IPS DF 6.9 (cell line): ENCODE data around the gene STAB2.

Source experiments
- DNase-seq: peaks from one replicate; pipeline ENCODE4 v3.0.0-alpha.2; 2013; ENCODE audit warnings: low read depth, low spot score
- H3K27ac ChIP-seq: one replicate; pipeline ENCODE4 v1.5.1; 2013; ENCODE audit warnings: low read length, control low read depth
- H3K27me3 ChIP-seq: 2 replicates; pipeline ENCODE4 v1.6.1; 2013; ENCODE audit warnings: mild to moderate bottlenecking, low read length; ENCODE audit not compliant: control insufficient read depth, insufficient read depth
- H3K36me3 ChIP-seq: 2 replicates; pipeline ENCODE4 v1.6.1; 2013; ENCODE audit warnings: low read length; ENCODE audit not compliant: control insufficient read depth, insufficient read depth
- H3K4me1 ChIP-seq: 2 replicates; pipeline ENCODE4 v1.6.1; 2013; ENCODE audit warnings: low read length; ENCODE audit not compliant: control insufficient read depth, insufficient read depth
- H3K4me3 ChIP-seq: 2 replicates; pipeline ENCODE4 v1.5.1; 2013; ENCODE audit warnings: mild to moderate bottlenecking, low read length
- H3K9me3 ChIP-seq: 2 replicates; pipeline ENCODE4 v1.6.1; 2013; ENCODE audit warnings: low read length, inconsistent platforms; ENCODE audit not compliant: control insufficient read depth, insufficient read depth
- WGBS: extraction: QIAGEN DNeasy Blood & Tissue Kit; methylation state at CpG from one replicate; pipeline ENCODE4 v1.1.7; 2013; ENCODE audit warnings: mixed read lengths, missing lambda C conversion rate; ENCODE audit not compliant: insufficient read length, insufficient coverage; 5-methylcytosine and 5-hydroxymethylcytosine counted together

The STAB2 gene

DNA sequence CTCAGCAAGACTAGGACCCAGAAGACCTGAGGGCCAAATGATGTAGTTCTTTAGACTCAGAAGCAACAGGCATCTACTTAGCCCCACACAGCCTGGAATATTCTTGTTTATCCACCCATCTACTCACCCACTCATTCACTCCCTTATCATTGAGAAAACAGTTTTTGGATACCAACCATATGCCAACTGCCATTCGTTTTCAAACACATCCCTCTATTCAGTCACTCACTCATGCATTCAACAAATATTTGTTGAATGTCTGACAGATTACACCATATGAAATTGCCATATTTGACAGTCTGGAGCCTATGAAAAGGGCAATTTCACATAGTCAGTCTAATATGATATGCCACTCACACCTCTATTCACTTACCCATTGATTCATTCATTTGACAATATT, 150.8 kb downstream of the STAB2 start:
- no peaks in the 10 kb centered on the region for H3K27me3 ChIP-seq
- H3K4me1 ChIP-seq = no peaks in the 10 kb centered on the region
- no peaks in the 10 kb centered on the region for H3K9me3 ChIP-seq
- DNase-seq = no peak
- H3K27ac ChIP-seq = no peak overlapping the region
- H3K36me3 ChIP-seq = no peaks in the 10 kb centered on the region
- no peak overlapping the region for H3K4me3 ChIP-seq
- no CpG with 5 or more reads among the region's 1 CpG for WGBS

DNA sequence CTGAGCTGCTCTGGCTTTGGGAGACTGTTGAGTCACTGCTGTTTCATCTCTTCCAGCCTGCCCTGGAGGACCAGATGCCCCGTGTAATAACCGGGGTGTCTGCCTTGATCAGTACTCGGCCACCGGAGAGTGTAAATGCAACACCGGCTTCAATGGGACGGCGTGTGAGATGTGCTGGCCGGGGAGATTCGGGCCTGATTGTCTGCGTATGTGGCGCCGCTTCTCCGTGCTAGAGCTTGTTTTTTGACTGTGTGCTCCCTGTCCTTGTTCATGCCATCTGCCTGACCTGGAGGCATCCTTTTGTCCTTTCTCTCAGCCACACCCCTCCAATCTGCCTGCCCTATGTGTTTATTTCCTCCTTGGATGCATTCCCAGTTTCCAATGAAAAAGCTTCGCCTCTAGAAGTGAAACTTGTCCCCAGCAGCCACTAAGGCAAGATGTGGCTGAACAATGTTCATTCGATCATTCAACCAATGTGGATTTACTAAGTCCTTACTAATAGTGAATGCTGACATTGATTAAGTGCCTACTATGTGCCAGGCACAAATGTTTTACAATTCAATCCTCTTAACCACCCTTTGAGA, 155.4 kb downstream of the STAB2 start:
- no peaks in the 10 kb centered on the region for H3K4me1 ChIP-seq
- no peak overlapping the region for H3K4me3 ChIP-seq
- WGBS = no CpG with 5 or more reads among the region's 15 CpGs
- H3K9me3 ChIP-seq = no peaks in the 10 kb centered on the region
- no peaks in the 10 kb centered on the region for H3K36me3 ChIP-seq
- no peak overlapping the region for H3K27ac ChIP-seq
- no peaks in the 10 kb centered on the region for H3K27me3 ChIP-seq
- DNase-seq = no peak

DNA sequence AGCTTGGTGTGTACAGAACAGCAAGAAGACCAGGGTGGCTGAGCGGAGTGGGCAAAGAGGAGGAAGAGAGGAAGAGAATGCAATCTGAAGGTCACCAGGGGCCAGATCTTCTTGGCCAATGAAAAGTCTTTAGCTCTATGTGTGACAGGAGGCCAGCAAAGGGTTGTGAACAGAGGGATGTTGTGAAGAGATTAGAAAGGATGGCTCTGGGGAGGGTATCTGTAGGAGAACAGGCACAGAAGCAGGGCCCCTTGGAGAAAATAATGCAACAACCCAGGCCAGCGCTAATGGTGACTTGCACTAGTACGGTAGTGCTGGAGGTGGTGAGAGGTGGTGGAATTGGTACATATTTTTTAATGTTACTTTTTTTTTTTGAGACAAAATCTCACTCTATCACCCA, 156.7 kb downstream of the STAB2 start:
- no peak for DNase-seq
- no peaks in the 10 kb centered on the region for H3K9me3 ChIP-seq
- no peak overlapping the region for H3K4me3 ChIP-seq
- no peaks in the 10 kb centered on the region for H3K36me3 ChIP-seq
- no peak overlapping the region for H3K27ac ChIP-seq
- no peaks in the 10 kb centered on the region for H3K27me3 ChIP-seq
- H3K4me1 ChIP-seq = no peaks in the 10 kb centered on the region
- WGBS = no CpG with 5 or more reads among the region's 3 CpGs

DNA sequence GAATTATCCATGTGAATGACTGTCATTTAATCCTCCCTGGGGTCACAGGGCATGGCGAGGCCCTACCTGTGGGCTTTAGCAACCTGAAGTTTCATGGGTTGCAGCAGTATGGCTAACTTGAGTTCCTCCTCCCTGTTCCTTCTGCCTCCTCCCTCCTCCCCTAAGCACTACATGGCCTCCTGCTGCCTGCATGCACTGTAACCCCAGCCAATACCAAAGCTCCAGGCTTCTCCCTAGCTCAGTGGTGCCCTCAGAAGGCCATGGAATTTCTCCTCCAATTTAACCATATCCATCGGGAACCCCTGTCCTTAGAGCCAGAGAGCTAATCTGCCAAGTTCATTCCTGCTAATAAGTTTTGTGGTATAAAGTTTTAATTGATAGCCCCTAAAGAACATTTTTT, 158.9 kb downstream of the STAB2 start:
- no CpG with 5 or more reads among the region's 2 CpGs for WGBS
- Histone ChIP-seq H3K4me1 (no peaks in the 10 kb centered on the region), H3K36me3 (no peaks in the 10 kb centered on the region), H3K9me3 (no peaks in the 10 kb centered on the region), H3K4me3 (no peak overlapping the region), H3K27me3 (no peaks in the 10 kb centered on the region), H3K27ac (no peak overlapping the region)
- DNase-seq = peak; percentile 33

DNA sequence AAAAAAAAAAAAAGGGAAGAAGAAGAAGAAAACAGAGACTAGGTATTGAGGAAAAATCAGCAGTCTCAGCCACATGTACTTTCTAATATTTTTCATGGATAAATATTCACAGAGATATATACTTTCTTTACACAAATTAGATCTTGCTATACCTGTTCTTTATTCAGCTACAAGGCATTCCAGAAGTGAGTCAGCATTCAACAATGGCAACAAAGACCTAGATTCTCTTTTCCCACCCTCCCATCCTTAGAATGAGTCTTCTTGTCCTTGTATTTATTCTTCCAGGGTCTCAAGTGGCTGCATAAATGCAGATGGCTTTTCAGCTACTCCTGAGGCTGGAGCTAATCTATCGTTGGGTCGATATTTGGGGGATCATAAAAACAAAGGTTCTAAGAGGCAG, 160.9 kb downstream of the STAB2 start:
- no peak overlapping the region for H3K4me3 ChIP-seq
- no peak for DNase-seq
- no peaks in the 10 kb centered on the region for H3K9me3 ChIP-seq
- no peaks in the 10 kb centered on the region for H3K4me1 ChIP-seq
- H3K27ac ChIP-seq = no peak overlapping the region
- WGBS = no CpG with 5 or more reads among the region's 2 CpGs
- no peaks in the 10 kb centered on the region for H3K27me3 ChIP-seq
- no peaks in the 10 kb centered on the region for H3K36me3 ChIP-seq

DNA sequence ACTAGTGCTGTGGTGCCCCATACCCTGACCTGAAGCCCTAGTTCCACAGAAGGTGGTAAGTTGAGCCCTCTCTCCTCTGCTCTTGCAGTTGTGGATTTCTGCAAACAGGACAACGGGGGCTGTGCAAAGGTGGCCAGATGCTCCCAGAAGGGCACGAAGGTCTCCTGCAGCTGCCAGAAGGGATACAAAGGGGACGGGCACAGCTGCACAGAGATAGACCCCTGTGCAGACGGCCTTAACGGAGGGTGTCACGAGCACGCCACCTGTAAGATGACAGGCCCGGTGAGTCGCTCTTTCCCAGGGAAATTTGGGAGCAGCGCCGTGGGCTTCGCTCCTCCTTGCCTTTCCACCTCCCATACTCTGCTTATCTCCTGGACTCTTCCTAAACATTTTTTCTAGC, 161.8 kb downstream of the STAB2 start:
- no CpG with 5 or more reads among the region's 12 CpGs for WGBS
- Histone ChIP-seq H3K27ac (no peak overlapping the region), H3K36me3 (no peaks in the 10 kb centered on the region), H3K4me1 (no peaks in the 10 kb centered on the region), H3K4me3 (no peak overlapping the region), H3K27me3 (no peaks in the 10 kb centered on the region), H3K9me3 (no peaks in the 10 kb centered on the region)
- no peak for DNase-seq

DNA sequence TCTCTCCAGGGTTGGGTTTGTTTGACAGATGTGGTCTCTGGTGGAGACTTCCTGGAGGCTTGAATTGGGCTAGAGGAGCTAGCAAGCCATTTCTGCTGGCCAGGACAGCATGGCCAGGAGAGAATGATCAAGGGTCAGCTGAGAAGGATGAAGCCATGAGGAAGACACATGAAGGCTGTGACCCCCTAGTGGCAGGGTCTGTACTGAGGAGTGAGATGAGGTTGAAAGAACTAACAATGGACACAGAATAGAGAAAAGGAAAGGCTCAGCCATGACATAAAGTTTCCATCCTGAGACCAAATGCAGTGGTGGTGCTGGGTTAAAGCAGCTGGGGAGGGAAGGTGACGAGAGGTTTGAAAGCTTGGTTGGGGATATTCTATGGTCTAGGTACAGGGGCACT, 164.1 kb downstream of the STAB2 start:
- H3K27me3 ChIP-seq = no peaks in the 10 kb centered on the region
- H3K4me3 ChIP-seq = no peak overlapping the region
- H3K4me1 ChIP-seq = no peaks in the 10 kb centered on the region
- no CpG with 5 or more reads among the region's 1 CpG for WGBS
- DNase-seq = no peak
- no peak overlapping the region for H3K27ac ChIP-seq
- H3K9me3 ChIP-seq = no peaks in the 10 kb centered on the region
- H3K36me3 ChIP-seq = no peaks in the 10 kb centered on the region

DNA sequence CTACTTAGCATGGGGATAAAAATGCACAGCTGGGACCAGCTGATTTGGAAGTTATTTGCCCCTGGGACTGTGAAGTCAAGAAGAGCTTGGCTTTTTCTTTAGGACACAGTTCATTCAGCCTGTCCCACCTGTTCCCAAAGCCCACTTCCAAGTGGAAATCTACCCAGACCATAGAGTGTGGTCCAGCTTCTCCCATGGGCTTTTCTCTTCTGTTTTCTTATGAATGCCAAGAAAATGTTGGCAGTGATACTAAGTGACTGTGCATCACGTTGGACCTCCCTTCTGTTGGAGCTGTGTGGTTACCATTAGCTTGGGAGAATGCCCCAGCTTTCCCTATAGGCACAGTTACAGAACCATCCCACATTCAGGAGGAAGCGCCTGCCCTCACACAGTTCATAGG, 164.5 kb downstream of the STAB2 start:
- no peaks in the 10 kb centered on the region for H3K36me3 ChIP-seq
- no peaks in the 10 kb centered on the region for H3K9me3 ChIP-seq
- no peak overlapping the region for H3K4me3 ChIP-seq
- DNase-seq = no peak
- H3K27me3 ChIP-seq = no peaks in the 10 kb centered on the region
- H3K4me1 ChIP-seq = no peaks in the 10 kb centered on the region
- no peak overlapping the region for H3K27ac ChIP-seq
- no CpG with 5 or more reads among the region's 2 CpGs for WGBS

DNA sequence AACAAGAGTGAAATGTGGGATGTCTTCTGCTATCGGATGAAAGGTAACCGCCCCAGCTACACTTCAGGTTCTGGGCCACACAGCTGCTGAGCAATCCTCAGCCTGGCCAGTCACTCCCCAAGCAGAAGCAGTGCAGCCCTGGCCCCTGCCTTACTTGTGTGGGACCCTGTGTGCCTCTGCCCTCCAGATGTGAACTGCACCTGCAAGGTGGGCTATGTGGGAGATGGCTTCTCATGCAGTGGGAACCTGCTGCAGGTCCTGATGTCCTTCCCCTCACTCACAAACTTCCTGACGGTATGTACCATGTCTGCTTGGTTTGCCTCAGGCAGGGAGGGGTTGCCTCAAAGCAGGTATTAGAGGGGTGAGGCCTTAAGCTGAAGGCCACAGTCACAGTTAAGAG, 168.4 kb downstream of the STAB2 start:
- no CpG with 5 or more reads among the region's 3 CpGs for WGBS
- Histone ChIP-seq H3K36me3 (no peaks in the 10 kb centered on the region), H3K4me3 (no peak overlapping the region), H3K27ac (no peak overlapping the region), H3K27me3 (no peaks in the 10 kb centered on the region), H3K4me1 (0 out of 2 replicates have a peak, but pooled peaks cover 1% of the 10 kb centered on the region), H3K9me3 (no peaks in the 10 kb centered on the region)
- DNase-seq = no peak

DNA sequence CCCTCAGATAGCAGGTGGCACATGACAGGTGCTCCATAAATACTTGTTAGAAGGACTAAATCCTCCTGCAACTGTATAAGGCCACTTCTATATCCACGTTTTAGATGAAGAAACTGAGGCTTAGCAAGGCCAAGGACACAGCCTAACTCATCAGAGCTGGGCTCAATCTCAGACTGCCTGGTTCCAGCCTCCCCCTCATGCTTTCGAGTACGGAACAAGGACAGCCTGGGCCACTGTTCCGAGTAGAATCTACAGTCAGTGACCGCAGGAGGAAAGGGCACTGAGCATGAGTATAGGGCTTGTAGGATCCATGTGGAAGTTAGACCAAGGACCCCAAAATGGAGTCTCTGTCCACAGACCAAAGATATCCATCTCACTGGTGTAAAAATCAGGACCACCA, 169.4 kb downstream of the STAB2 start:
- H3K9me3 ChIP-seq = no peaks in the 10 kb centered on the region
- 0 out of 2 replicates have a peak, but pooled peaks cover 1% of the 10 kb centered on the region for H3K4me1 ChIP-seq
- no peak for DNase-seq
- H3K36me3 ChIP-seq = no peaks in the 10 kb centered on the region
- H3K27ac ChIP-seq = no peak overlapping the region
- H3K27me3 ChIP-seq = no peaks in the 10 kb centered on the region
- no CpG with 5 or more reads among the region's 5 CpGs for WGBS
- no peak overlapping the region for H3K4me3 ChIP-seq

DNA sequence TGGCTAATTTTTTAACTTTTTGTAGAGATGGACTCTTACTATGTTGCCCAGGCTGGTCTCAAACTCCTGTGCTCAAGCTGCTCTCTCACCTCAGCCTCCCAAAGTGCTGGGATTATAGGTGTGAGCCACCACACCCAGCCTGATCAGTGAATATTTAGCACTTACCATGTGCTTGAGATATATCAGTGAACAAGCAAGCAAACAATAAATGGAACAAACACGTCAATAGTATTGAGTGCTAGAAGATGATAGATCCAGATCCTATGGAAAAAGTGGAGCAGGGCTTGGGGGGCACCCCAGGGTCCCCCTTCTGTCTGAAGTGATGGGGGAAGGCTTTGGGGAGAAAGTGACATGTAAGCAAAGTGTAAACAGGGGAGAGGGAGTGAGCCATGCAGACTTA, 170.2 kb downstream of the STAB2 start:
- 0 out of 2 replicates have a peak, but pooled peaks cover 1% of the 10 kb centered on the region for H3K4me1 ChIP-seq
- no peak overlapping the region for H3K27ac ChIP-seq
- no CpG with 5 or more reads among the region's 1 CpG for WGBS
- H3K36me3 ChIP-seq = no peaks in the 10 kb centered on the region
- H3K4me3 ChIP-seq = no peak overlapping the region
- H3K27me3 ChIP-seq = no peaks in the 10 kb centered on the region
- no peaks in the 10 kb centered on the region for H3K9me3 ChIP-seq
- DNase-seq = no peak
